Hair follicular keratinocyte (primary cell): Measurements from ENCODE around the gene UBE2QL1. TPM values are rescaled to one million over a fixed set of nuclear protein-coding genes. Genes with fewer than 3 reads are reported as not detected.

Experiments
- total RNA-seq: library from RNA; depleted of rRNA; stranded (reverse); fragments of >200 nt; gene quantifications from 2 replicates; pipeline ENCODE4 v1.2.3, GENCODE V29; 2015

Gene UBE2QL1
- not detected in 2 replicates for total RNA-seq

GRCh38 chr5:6448622-6449464, at the start of gene UBE2QL1:
Gene UBE2QL1 (plus strand): TSS chr5:6448859. CDS start chr5:6448894, 35 bp downstream.

Other genes starting within 250 kb of the UBE2QL1 start
- gene MED10, start 70.3 kb upstream of the UBE2QL1 start, total RNA-seq = 36.5 and 36.6 TPM in 2 replicates
- 43.7 and 80.6 TPM in 2 replicates for gene NSUN2, start 184.2 kb downstream of the UBE2QL1 start, total RNA-seq
- 31.5 and 36.8 TPM in 2 replicates for gene SRD5A1, start 184.6 kb downstream of the UBE2QL1 start, total RNA-seq